ENCODE data around the gene MAFG. TPM values are rescaled to one million over a fixed set of nuclear protein-coding genes. Genes with fewer than 3 reads are reported as not detected.
A peak's percentile ranks its signal among the peaks of the same experiment; 100 is the strongest.

Gene MAFG
- total RNA-seq, 2 experiments from 2014 or later: 23.4 to 24.1 TPM

DNA sequence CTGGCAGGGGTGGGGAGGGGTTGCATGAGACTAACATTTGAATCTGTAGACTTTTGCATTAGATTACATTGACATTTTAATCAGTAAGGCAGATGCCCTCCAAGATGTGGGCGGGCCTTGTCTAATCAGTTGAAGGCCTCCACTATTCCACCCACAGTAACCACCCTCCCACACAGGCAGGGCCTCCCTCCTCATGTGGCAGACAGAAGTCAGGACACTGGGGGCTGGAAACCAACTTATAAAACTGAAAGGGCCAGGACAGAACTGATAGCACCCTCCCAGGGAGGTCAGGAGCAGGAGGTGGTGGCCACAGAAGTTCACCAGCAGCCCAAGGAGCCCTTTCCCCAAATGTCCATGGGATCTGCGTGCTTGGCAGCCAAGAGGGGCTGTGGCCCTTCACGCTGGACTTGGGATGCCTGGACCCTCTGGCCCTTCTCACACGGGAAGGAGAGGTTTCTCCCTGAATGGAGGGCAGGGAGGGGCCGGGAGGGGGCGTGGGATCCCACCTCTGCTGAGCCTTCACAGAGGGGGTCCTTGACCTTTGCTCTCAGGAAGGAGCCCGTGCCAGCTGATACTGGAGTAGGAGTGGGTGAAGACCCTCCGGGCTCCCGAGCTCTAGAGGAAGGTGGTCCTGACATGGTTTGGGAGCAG lies 4.9 kb upstream of the MAFG start:
- intact Hi-C loops (cut with micrococcal nuclease): no loop called here
- no peak for DNase-seq
- peaks cover 32% of the 10 kb centered on the region for H3K36me3 Mint-ChIP-seq
- peaks cover 11% of the 10 kb centered on the region for H3K27me3 Mint-ChIP-seq
- POLR2A ChIA-PET: interaction anchor here (0.5 to 0.7 kb wide), 2 partner anchors 11 to 40 kb away, joined by 3 to 4 read pairs; no protein-coding TSS in a partner anchor
- CTCF ChIA-PET: interaction anchor here (1.0 kb wide), 1 partner anchor 89 kb away, joined by 3 read pairs; no protein-coding TSS in a partner anchor
- peaks cover 6% of the 10 kb centered on the region for H3K4me1 Mint-ChIP-seq (ENCODE audit: low read depth)
- no peak overlapping the region for H3K4me3 Mint-ChIP-seq
- H3K27ac Mint-ChIP-seq: no peak overlapping the region
- no peaks in the 10 kb centered on the region for H3K9me3 Mint-ChIP-seq

DNA sequence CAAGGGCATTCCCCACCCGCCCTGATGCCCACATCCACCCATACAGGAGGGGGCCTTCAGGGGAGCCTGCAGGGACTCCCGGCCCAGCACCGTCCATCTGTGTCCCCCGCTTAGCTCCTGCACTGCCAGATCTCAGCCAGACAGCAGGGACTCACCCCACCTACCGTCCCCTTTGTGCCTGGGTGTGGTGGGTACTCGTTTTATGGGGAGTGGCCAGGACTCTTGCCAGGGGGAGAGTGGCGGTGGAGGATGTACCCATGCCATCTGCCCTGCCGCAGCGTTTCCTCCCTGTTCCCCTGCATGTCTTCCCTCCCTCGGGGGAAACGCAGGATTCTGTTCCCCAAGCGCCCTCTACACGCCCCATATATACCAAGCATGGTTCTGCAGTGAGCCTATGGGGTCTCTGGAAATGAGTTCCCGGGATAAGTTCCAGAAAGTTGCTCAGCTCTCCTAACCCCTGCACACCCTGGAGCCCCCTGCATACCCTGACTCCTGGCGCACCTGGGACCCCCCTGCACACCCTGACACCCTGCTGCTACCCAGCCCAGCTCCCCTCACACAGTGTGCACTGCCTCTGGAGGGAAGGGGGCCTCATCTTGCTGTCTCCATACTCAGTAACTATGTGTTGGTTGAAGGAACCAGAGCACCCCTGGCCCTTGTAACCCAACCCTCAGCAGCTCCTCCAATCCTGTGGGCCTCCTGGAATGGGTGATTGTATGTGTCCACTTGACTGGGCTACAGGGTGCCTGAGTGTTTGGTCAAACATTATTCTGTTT lies 4.2 kb upstream of the MAFG start:
- Mint-ChIP-seq H3K27me3 (peaks cover 11% of the 10 kb centered on the region), H3K9me3 (no peaks in the 10 kb centered on the region), H3K4me1 (ENCODE audit: low read depth) (peaks cover 6% of the 10 kb centered on the region), H3K36me3 (peaks cover 32% of the 10 kb centered on the region), H3K4me3 (no peak overlapping the region), H3K27ac (no peak overlapping the region)
- POLR2A ChIA-PET: no interaction called here
- intact Hi-C loops (cut with micrococcal nuclease): no loop called here
- no peak for DNase-seq
- CTCF ChIA-PET: no interaction called here

DNA sequence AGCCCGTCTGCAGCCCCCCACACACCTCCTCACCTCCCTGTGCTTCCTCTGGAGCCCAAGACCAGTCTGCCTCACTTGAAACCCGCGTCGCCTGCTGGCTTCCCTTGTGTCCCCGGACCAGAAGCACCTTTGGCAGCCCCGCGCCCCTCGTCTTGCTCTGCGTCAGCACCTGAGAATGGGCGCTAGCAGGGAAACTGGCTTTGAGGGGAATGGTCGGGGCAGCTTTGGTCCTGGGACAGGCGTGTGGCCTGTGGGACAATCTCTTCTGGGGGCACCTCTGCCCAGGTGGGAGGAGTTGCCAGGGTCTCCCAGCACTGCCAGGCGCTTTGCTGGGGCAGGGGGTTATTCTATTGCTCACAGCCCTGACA lies 3.6 kb upstream of the MAFG start:
- Mint-ChIP-seq H3K27me3 (peaks cover 11% of the 10 kb centered on the region), H3K4me3 (peak overlapping the region; percentile 0), H3K4me1 (ENCODE audit: low read depth) (peaks cover 11% of the 10 kb centered on the region), H3K9me3 (no peaks in the 10 kb centered on the region), H3K27ac (no peak overlapping the region), H3K36me3 (peaks cover 28% of the 10 kb centered on the region)
- intact Hi-C loops (cut with micrococcal nuclease): no loop called here
- no peak for DNase-seq
- ChIA-PET CTCF (no interaction called here), POLR2A (no interaction called here)

DNA sequence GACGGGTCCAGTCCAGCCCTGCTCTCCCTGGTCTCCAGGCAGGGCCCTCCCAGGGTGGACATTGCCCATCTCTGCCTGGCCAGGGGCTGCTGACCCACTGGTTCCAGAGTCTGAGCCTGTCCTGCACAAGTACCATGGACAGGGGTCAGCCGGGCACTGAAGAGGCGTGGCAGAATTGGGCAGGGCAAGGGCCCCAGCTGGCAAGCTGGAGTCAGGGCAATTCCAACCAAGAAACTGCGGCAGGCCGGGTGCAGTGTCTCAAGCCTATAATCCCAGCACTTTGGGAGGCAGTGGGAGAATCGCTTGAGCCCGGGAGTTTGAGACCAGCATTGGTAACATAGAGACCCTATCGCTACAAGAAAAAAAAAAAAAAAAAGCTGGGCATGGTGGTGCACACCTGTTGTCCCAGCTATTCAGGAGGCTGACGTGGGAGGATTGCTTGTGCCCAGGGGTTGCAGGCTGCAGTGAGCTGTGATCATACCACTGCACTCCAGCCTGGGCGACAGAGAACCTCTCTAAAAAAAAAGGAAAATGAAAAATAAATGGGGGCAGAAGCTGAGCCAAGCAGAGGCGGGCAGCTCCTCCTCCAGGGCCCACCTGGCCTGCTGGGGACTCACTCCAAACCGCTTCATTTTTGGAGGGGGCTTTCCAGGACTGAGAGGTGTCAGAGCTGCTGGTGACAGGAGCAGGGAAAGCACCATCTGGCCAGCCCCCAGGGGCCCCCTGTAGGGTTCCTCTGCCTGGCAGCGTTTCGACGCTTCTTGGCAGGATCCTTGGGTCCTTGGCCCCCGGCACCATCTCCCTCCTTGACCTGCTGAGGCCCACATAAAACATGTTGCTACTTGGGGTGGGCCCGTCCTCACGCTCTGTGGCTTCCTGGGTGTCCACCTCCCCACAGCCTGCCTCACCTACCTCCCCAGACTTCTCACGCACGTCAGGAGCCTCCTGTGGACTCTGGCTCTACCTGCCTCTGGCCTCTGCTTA lies 2.9 kb upstream of the MAFG start:
- Mint-ChIP-seq H3K4me3 (peak overlapping the region; percentile 8), H3K36me3 (peaks cover 22% of the 10 kb centered on the region), H3K27ac (no peak overlapping the region), H3K27me3 (peaks cover 11% of the 10 kb centered on the region), H3K4me1 (ENCODE audit: low read depth) (peaks cover 11% of the 10 kb centered on the region), H3K9me3 (no peaks in the 10 kb centered on the region)
- intact Hi-C loops (cut with micrococcal nuclease): no loop called here
- ChIA-PET POLR2A (no interaction called here), CTCF (interaction anchor here (1.0 to 1.3 kb wide), 2 partner anchors 29 to 91 kb away, joined by 3 to 4 read pairs; no protein-coding TSS in a partner anchor)
- no peak for DNase-seq

DNA sequence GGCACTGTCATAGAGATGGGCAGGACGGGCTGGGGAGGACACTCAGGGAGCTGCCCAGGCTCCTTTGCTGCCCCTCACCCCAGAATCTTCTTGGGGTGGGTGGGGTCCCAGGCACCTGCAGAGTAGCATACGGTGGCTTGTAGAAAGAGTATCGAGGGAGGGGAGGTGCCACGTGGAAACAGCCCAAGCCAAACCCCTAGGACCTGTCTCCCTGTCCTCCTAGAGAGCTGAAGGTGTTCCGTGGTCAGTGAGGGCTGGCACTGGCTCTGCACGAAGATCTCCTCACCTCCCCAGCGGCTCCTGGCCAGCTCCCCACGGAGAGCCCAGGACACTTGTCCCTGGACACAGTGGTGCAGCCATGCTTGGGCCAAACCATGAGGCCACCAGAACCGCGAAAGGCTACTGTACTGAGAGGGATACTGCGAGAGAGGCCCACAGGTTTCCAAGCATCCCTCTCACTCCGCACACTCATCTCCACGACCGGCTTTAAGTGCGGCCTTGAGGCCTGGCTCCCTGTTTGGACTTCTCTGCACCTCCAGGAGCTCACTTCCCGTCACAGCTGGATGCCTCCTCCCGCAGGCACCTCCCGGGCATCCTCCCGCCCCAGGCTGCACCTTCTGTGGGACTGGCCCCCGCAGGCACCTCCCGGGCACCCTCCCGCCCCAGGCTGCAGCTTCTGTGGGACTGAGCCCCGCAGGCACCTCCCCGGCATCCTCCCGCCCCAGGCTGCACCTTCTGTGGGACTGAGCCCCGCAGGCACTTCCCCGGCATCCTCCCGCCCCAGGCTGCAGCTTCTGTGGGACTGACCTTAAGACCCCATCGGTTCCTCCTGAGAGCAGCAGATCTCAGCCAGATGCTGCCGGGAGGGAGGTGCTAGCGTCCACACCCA lies 2.0 kb upstream of the MAFG start:
- Mint-ChIP-seq H3K27ac (no peak overlapping the region), H3K9me3 (no peaks in the 10 kb centered on the region), H3K27me3 (peaks cover 11% of the 10 kb centered on the region), H3K4me1 (ENCODE audit: low read depth) (peaks cover 15% of the 10 kb centered on the region), H3K4me3 (peak overlapping the region; percentile 8), H3K36me3 (peaks cover 14% of the 10 kb centered on the region)
- intact Hi-C loops (cut with micrococcal nuclease): loop anchor here (5.0 kb wide), 1 partner anchor 57 kb away; the partner anchor contains the start of gene ARHGDIA
- no peak for DNase-seq
- ChIA-PET POLR2A (interaction anchor here (0.6 kb wide), 1 partner anchor 12 kb away, joined by 3 read pairs; no protein-coding TSS in a partner anchor), CTCF (interaction anchor here (1.0 to 1.4 kb wide), 3 partner anchors 30 to 177 kb away, joined by 3 to 4 read pairs (median 4); no protein-coding TSS in a partner anchor)

DNA sequence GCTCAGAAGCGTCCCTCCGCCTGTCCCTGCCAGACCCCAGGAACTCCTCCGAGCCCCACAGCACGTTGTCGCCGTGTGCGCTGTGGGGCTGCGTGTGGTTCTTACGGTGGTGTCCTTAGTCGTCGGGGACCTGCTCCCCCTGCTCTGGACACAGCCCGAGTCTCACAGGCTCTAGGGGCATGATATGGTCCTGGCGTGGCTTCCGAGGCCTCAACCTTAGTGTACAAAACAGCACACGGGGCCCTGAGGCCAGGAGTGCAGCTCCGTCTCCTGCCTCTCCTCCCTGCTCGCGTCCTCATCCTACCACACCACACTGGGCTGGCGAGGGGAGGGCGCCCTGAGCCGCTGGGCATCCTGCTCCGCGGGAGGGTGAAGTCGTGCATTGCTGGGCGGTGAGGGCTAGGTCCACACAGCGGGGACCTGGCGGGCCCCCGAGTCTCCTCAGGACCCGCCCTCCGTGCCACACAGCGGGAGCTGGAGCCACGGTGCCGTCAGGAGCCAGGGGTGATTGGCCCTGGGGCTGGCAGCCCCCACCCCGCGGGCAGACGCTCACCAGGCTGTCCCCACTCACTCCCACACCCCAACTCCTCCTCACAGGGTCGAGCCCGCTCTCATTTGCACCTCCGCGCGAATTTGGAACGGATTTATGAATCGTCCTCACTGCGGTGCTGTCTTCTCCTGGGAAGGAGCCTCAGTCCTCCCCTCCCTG lies 1.2 kb upstream of the MAFG start:
- Mint-ChIP-seq H3K4me3 (peak overlapping the region; percentile 66), H3K27ac (no peak overlapping the region), H3K4me1 (ENCODE audit: low read depth) (peaks cover 15% of the 10 kb centered on the region), H3K36me3 (peaks cover 9% of the 10 kb centered on the region), H3K9me3 (no peaks in the 10 kb centered on the region), H3K27me3 (peaks cover 11% of the 10 kb centered on the region)
- intact Hi-C loops (cut with micrococcal nuclease): loop anchor here (5.0 kb wide), 1 partner anchor 56 kb away; the partner anchor contains the start of gene ARHGDIA
- DNase-seq: no peak
- ChIA-PET POLR2A (interaction anchor here (1.2 kb wide), 1 partner anchor 8 kb away, joined by 6 read pairs; the partner anchor contains the start of gene PYCR1), CTCF (interaction anchor here (1.0 to 2.2 kb wide), 5 partner anchors 10 to 178 kb away, joined by 3 to 6 read pairs (median 4); no protein-coding TSS in a partner anchor)

DNA sequence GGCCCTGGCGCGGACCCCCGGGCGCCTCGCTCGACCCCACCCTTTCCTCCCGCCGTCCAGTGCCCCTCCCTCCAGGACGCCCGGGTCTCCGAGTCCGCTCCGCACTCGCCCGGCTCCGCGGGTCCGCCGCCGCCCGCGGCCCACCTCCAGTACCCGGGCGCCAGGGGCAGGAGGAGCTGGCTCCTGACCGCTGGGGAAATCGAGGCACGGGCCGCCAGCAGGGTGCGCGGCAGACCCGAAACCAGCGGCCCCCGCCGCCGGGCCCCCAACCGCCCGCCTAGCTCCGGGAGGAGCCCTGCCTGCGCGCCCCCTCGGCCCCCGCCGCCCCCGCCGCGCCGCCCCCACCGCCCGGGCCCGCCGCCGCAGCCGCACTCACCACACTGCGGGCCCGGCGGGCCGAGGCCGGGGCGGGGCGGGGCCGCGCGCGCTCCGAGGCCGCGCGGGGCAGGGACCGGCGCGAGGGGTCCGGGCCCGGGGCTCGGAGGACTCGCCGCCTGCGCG lies 333 bp downstream of the MAFG start:
- peaks cover 15% of the 10 kb centered on the region for H3K4me1 Mint-ChIP-seq (ENCODE audit: low read depth)
- peaks cover 11% of the 10 kb centered on the region for H3K27me3 Mint-ChIP-seq
- no peak for DNase-seq
- intact Hi-C loops (cut with micrococcal nuclease): loop anchor here (5.0 kb wide), 1 partner anchor 55 kb away; the partner anchor contains the start of gene ARHGDIA
- CTCF ChIA-PET: interaction anchor here (0.6 to 2.2 kb wide), 8 partner anchors 10 to 111 kb away, joined by 3 to 6 read pairs (median 4); partner anchors contain the start of genes LRRC45 and SIRT7
- no peaks in the 10 kb centered on the region for H3K9me3 Mint-ChIP-seq
- peak overlapping the region; percentile 69 for H3K27ac Mint-ChIP-seq
- H3K4me3 Mint-ChIP-seq: peak overlapping the region; percentile 57
- H3K36me3 Mint-ChIP-seq: peaks cover 1% of the 10 kb centered on the region
- POLR2A ChIA-PET: interaction anchor here (0.6 to 2.1 kb wide), 8 partner anchors 10 to 95 kb away, joined by 3 to 7 read pairs (median 3); partner anchors contain the start of genes MCRIP1, PCYT2 and SIRT7

DNA sequence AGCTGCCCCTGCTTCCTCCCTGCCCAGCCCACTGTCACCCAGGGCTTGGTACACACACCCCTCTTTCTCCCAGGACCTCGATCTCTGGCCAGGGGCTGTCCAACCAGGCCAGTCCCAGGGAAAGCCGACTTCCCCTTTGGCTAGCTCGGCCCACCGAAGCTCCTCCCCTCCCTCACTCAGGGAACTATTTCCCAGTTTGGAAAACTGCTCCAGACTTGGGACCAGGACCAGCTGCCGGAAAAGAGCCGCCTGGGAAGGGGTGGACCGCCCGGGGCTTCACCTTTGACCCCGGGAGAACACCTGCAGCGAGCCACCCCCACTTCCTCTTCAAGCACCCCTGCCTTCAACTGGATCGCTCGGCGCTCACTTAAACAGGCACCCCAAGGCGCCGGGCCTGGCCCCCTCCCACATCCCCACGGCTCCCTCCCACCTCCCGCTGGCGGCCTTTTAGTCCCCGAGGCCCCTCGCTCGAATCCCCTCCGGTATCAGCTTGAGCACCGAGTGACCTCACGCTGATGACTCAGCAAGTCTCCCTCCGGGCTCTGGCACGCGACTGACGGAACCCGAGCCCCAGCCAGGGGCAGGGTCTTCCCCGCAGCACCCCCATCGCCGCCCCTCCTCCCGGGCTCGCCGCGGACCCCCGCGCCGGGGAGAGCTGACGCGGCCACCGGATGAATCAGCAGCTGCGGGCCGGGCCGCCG lies 934 bp downstream of the MAFG start:
- DNase-seq: peak; percentile 78
- CTCF ChIA-PET: interaction anchor here (0.7 to 2.2 kb wide), 5 partner anchors 9 to 112 kb away, joined by 3 to 7 read pairs (median 5); no protein-coding TSS in a partner anchor
- peak overlapping the region; percentile 83 for H3K4me3 Mint-ChIP-seq
- intact Hi-C loops (cut with micrococcal nuclease): loop anchor here (5.0 kb wide), 1 partner anchor 54 kb away; the partner anchor contains the start of gene ARHGDIA
- peaks cover 11% of the 10 kb centered on the region for H3K27me3 Mint-ChIP-seq
- peaks cover 4% of the 10 kb centered on the region for H3K36me3 Mint-ChIP-seq
- POLR2A ChIA-PET: interaction anchor here (0.6 to 2.1 kb wide), 8 partner anchors 9 to 95 kb away, joined by 3 to 7 read pairs (median 3); partner anchors contain the start of genes MCRIP1, PCYT2 and SIRT7
- H3K9me3 Mint-ChIP-seq: no peaks in the 10 kb centered on the region
- peaks cover 15% of the 10 kb centered on the region for H3K4me1 Mint-ChIP-seq (ENCODE audit: low read depth)
- peak overlapping the region; percentile 87 for H3K27ac Mint-ChIP-seq

DNA sequence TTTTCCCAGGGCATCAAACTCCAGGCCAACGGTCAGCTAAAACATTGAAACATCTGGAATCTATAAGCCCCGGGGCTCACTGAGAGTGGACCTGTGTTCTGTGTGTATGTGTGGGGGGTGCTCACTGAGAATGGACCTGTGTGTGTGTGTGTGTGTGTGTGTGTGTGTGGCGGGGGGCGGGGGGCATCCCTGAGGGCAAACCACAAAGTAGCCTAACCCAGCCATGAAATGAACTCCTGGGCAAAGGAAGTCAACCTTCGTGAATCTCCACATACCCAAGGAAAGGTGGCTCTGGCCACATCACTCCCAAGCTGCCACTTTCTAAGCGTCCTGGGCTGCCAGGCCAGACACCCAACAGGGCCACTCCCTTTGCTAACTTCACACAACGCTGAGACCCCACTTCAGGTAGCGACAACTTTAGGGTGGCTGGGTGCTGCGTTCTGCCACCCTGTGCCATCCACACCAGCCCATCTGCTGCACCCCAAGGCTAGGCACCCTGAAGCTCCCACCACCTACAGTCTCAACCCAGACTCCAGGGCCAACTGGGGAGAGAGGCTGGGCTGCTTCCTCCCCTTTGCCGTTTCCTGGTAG lies 1.6 kb downstream of the MAFG start:
- Mint-ChIP-seq H3K27ac (peak overlapping the region; percentile 87), H3K9me3 (no peaks in the 10 kb centered on the region), H3K4me3 (peak overlapping the region; percentile 83), H3K27me3 (peaks cover 11% of the 10 kb centered on the region), H3K4me1 (ENCODE audit: low read depth) (peaks cover 15% of the 10 kb centered on the region), H3K36me3 (peaks cover 7% of the 10 kb centered on the region)
- CTCF ChIA-PET: interaction anchor here (0.7 to 1.4 kb wide), 3 partner anchors 9 to 96 kb away, joined by 3 to 7 read pairs (median 5); no protein-coding TSS in a partner anchor
- intact Hi-C loops (cut with micrococcal nuclease): loop anchor here (5.0 kb wide), 1 partner anchor 54 kb away; the partner anchor contains the start of gene ARHGDIA
- no peak for DNase-seq
- POLR2A ChIA-PET: interaction anchor here (0.8 to 2.1 kb wide), 5 partner anchors 9 to 57 kb away, joined by 3 to 7 read pairs (median 3); partner anchors contain the start of genes PCYT2 and SIRT7
